Midbrain (tissue), 1 donor: ENCODE measurements around the gene HIP1.

ENCODE experiments used
- DNase-seq: peaks from one replicate; lab custom pipeline; 2025; lab: John Stamatoyannopoulos, UW

HIP1 gene

GRCh38 chr7:75669579-75669978, 69.2 kb downstream of the HIP1 start:
- DNase-seq = no peak

- no peak for DNase-seq
These were observed 70.8 kb downstream of the HIP1 start for GRCh38 chr7:75667938-75668337.

DNA sequence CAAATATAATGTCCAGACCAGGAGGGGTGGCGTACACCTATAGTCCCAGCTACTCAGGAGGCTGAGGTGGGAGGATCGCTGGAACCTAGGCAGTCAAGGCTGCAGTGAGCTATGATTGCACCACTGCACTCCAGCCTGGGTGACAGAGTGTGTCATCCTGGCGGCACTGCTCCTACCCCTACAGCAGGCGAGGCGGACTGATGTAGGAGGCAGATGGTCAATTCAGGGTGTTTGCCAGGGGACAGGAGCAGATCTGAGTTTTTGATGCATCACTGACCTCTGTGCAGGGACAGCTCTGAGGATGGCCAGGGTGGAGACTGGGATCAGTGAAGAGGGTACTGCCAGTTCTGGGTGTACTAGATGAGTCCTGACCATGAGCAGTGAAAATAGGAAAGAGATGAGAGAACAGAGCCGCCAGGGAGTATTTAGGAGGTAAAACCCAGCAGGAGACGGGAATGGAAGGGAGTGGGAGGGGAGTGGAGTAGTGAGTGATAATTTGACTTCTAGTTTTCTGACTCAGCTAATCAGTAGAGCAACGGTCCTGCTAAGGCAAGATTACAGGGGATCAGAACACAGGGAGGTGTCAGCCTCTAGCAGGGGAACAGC, 75.3 kb downstream of the HIP1 start:
- no peak for DNase-seq

DNA sequence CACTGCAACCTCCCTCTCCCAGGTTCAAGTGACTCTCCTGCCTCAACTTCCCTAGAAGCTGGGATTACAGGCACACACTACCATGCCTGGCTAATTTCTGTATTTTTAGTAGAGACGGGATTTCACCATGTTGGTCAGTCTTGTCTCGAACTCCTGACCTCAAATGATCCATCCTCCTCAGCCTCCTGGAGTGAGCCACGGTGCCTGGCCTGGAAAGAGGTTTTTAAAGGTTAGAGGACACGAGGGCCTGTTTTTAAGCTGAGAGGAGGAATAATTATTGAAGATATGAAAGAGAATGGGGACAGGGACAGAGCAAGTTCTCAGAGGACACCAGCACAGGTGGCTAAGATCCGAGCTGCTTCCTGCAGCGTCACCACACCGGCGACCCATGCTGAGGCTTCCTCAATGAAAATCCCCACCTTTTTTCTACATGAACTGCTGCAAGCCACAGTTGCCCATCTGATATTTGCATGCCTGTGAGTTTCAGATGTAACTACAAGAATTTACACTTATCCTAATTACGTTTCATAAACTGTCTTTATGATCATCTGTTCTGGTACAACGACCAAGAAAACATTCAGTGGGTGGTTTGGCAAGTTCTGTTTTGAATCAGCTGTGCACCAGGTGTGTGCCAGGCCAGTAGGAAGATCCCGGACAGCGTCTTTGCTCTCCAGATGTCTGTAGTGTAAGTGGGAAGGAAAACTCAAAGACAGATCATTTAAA, 76.0 kb downstream of the HIP1 start:
- DNase-seq = no peak

DNA sequence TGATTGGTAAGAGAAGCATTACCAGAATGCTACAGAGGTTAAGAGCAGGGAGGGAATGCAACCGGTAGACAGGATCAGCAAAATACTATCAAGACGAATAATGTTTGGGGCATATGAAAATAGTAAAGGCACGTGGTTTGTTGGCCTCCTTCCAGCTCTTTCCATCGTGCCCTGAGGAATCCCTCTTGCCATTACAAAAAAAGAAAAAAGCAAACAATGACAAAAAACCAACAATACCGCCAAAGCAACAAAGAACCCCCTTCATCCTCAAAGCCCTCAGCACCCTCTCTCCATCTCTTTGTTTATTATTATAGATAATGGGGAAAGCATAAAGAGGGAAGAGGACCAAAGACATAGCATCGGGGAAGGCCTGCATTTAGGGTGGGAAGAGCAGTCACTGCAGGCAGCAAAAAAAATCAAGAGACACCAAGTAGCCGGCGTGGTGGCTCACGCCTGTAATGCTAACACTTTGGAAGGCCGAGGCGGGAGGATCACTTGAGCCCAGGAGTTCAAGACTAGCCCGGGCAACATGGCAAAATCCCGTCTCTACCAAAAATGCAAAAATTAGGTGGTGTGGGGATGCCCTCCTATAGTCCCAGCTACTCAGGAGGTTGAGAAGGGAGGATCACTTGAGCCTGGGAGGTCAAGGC, 78.0 kb downstream of the HIP1 start:
- peak; percentile 69 for DNase-seq

DNA sequence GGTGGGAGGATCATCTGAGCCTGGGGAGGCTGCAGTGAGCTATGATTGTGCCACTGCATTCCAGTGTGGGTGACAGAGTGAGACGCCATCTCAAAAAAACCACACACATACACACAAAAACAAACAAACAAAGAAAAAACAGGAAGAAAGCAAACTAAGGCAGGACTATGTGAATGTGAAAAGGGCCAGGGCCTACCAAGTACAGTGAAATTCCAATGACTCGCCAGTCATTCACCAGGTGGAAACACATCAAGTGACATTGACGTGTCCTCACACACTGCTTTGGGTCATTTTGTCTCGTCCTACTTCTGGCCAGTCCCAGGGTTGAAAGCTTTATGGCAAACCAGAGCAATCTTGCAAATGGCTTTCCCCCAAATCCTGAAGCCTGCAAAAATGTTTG, 79.9 kb downstream of the HIP1 start:
- no peak for DNase-seq

GRCh38 chr7:75658369-75658768, 80.4 kb downstream of the HIP1 start:
- no peak for DNase-seq

GRCh38 chr7:75657866-75658265, 80.9 kb downstream of the HIP1 start:
- DNase-seq = no peak

- DNase-seq = no peak
These were observed 82.0 kb downstream of the HIP1 start for GRCh38 chr7:75656740-75657139.

DNA sequence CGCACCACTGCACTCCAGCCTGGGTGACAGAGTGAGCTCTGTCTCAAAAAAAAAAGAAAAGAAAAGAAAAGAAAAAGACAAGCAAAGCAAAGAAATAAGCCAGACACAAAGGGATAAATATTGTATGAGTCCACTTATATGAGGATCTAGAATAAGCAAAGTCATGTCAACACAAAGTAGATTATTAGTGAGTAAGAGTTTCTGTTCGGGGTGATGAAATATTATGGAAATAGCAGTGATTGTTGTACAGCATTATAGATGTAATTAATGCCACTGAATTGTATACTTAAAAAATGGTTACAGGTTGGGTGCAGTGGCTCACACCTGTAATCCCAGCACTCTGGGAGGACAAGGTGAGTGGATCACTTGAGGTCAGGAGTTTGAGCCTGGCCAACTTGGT, 83.2 kb downstream of the HIP1 start:
- DNase-seq = no peak

- DNase-seq = no peak
These were observed 83.9 kb downstream of the HIP1 start for GRCh38 chr7:75654855-75655254.

DNA sequence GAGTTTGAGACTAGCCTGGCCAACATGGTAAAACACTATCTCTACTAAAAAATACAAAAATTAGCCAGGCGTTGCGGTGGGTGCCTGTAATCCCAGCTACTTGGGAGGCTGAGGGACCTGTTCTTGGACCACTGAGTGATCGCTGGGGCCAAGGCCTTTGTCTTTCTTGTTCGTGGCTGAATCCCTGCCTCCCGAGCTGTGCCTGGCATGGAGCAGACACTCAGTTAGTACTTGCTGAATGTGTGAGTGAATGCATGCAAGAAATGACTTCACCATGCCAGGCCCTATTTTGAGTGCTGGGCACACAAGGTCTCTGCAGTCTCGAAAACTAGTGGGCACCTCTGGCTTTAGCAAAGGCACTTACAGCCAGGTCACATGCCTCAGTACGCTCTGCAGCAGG, 85.1 kb downstream of the HIP1 start:
- DNase-seq = no peak

DNA sequence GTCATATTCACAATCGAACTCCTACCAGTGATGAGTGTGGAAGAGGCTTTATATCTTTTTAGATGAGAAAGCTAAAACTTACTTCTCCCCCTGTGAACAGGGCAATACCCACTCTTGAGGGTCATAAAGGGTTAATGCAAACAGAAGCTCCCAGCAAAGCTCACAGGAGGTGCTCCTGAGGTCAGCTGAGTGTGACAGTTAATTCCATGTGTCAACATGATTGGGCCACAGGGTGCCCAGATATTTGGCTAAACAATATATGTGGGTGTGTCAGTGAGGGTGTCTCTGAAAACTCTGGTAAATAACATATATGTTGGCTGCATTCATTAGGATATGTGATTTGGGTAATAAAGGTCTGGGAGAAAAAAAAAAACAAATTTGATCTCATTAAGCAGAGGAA, 86.0 kb downstream of the HIP1 start:
- no peak for DNase-seq

DNA sequence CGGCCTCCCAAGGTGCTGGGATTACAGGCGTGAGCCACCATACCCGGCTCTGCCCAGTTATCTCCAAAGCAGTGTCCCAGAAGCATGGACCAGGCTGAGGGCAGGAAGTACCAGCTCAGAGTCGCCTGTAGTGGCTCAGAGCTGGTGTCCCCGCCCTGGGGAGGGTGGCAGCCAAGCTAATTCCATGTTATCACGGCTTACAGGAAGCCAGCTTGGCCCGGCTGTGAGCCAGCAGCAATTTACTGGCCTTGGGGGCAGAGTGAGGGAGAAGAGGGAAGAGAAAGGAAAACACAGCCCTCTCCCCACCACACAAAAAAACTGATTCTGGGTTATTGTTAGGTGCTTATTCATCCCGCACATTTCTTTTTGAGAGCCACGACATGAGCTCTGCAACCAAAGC, 88.1 kb downstream of the HIP1 start:
- DNase-seq = no peak

DNA sequence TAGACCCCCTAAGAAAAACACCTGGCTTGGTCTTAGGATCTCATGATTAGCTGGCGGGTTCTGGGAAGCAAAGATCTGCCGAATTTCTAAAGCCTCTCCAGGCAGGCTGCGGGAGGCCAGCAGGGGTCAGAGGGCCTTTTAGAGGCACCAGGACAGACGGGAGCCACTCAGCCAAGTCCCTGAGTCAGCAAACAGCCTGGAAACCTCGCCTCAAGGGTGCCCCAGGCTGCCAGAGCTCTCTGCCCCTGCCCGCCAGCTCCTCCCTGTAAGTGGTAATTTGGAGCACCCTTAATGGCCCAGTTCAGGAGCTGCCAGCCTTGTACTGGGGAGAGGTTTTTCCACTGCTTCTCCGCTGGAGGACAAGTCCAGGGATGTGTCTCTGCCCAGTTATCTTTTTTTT, 88.7 kb downstream of the HIP1 start:
- DNase-seq = no peak

DNA sequence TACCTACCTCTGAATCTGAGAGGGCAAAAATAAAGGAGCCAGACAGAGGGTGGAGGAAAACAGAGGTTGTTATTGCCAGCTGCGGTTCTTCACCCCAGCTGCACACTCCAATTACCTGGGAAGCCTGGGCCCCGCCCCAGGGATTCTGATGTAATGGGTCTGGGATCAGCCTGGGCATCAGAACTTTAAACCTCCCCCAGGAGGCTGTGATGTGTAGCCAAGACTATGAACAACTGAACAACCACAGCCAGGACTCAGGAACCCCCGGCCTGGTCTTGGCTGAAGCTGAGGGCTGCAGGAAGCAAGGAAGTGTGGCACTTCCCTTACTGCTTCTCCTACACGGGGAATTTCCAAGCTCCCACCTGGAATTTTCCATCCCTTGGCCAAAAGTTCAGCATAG, 89.3 kb downstream of the HIP1 start:
- DNase-seq = no peak

DNA sequence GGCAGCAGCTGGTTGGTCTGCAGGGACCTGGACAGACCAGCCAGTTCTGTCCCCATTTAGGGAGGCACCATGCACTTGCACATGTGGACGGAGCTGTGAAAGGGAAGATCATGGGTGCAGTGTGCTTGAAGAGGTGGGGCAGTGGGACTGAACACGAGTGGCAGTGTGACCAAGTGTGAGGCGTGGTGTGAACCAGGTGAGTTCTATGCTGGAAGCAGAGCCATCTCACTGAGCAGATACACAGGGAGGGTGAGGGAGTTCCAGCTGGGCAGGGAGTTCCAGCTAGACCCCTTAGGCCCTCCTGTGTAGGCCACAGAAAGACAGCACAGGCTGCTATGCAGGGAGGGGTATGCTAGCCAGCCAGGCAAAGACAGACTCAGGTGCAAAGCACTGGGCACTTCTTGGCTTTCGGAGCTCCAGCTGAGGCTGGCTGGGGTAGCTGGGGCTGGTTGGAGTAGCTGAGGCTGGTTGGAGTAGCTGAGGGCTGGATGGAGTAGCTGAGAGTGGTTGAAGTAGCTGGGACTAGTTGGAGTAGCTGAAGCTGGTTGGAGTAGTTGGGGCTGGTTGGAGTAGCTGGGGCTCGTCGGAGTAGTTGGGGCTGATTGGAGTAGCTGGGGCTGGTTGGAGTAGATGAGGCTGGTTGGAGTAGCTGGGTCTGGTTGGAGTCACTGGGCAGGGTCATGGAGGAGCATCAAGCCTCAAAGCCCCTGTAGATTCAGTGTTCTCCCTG, 90.9 kb downstream of the HIP1 start:
- DNase-seq = no peak

- DNase-seq = no peak
These were observed 92.1 kb downstream of the HIP1 start for GRCh38 chr7:75646571-75647102.

- DNase-seq = no peak
These were observed 93.2 kb downstream of the HIP1 start for GRCh38 chr7:75645570-75645969.

DNA sequence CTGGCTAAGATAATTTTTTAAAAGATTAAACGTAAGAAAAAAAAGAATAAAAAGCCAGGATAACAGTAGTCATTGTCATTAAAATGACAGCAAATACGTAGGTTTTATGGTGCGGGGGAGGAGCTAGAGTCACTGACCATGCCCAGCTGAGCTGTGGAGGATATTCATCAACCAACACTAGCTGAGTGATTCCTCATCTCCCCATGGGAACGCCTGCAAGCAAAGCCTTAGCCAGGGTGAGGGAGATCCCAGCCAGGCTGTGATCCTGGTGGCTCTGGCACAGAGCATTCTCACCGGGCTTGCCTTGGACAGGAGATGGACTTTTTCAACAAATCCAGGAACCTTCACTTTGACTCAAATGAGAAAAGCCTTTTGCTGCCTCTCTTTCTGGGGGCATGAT, 94.2 kb downstream of the HIP1 start:
- DNase-seq = no peak

- DNase-seq = peak; percentile 25
These were observed 95.8 kb downstream of the HIP1 start for GRCh38 chr7:75642810-75643486.

DNA sequence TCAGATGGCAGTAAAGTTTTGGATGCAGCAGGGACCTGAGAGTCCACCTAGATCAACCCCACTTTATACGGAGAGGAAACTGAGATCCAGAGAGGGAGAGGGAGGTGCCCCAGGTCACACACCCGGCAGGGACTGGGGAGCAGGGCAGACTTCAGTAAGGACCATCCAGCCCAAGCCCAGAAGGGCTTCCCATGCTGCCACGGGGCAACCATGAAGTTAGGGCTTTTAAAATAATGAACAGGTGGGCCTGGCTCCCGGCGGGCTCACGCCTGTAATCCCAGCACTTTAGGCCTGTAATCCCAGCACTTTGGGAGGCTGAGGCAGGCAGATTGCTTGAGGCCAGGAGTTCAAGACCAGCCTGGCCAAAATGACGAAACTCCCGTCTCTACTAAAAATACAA, 98.5 kb downstream of the HIP1 start:
- DNase-seq = no peak
